ENCODE measurements around the gene RANBP17.

- TF ChIP-seq CTCF (IDR thresholded peaks at IDR 0.05) (no peak), POLR2A (IDR thresholded peaks at IDR 0.05) (no peak)
These were observed 478.2 kb downstream of the RANBP17 start for GRCh38 chr5:171340042-171340441.
